Muscle layer of colon (tissue), 2 donors: Measurements from ENCODE around the gene C2CD3.

Experiments
- H3K27ac ChIP-seq: one replicate; pipeline ENCODE4 v1.7.0; 2013; ENCODE audit warnings: low read depth, mild to moderate bottlenecking, low read length, moderate library complexity
- H3K27me3 ChIP-seq, 2 donors: one replicate each; pipeline ENCODE4 v1.7.0; 2013; ENCODE audit warnings: low read length in 2 of 2, mild to moderate bottlenecking in 2 of 2; ENCODE audit not compliant: insufficient read depth in 2 of 2, control insufficient read depth in 1 of 2
- H3K36me3 ChIP-seq: one replicate; pipeline ENCODE4 v1.7.0; 2013; ENCODE audit warnings: mild to moderate bottlenecking, low read length; ENCODE audit not compliant: insufficient read depth
- H3K4me1 ChIP-seq: one replicate; pipeline ENCODE4 v1.7.0; 2013; ENCODE audit warnings: mild to moderate bottlenecking, low read length; ENCODE audit not compliant: insufficient read depth
- H3K4me3 ChIP-seq, 2 donors: one replicate each; pipeline ENCODE4 v1.7.0; 2013; ENCODE audit warnings: low read length in 2 of 2, low read depth in 1 of 2, mild to moderate bottlenecking in 1 of 2, moderate library complexity in 1 of 2
- H3K9ac ChIP-seq: one replicate; pipeline ENCODE4 v1.7.0; 2013; ENCODE audit warnings: low read length
- H3K9me3 ChIP-seq: one replicate; pipeline ENCODE4 v1.7.0; 2013; ENCODE audit warnings: mild to moderate bottlenecking, low read length
- donor health status: abdominal sarcoma.
- donor health status: Adenocarcinoma of cecum.

Gene C2CD3

DNA sequence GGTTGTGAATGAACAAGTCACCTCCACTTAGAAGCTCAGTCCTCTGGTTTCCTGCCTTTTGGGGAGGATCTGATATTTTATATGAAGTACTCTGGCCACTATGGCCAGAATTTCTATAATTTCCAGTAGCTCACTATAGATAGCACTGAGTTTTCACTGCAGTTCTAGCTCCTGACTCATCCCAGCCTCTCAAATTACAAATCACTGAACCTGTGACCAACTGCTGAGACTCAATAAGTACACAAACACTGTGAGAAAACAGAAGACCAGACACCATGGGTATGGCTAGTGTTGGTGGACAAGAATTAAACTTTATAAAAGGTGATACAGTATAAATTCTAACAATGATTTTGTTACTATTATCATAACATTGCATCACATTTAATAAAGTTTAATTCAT lies 114.9 kb downstream of the C2CD3 start:
- no peaks in the 10 kb centered on the region for H3K9me3 ChIP-seq
- no peak overlapping the region for H3K4me3 ChIP-seq
- H3K27ac ChIP-seq, result no peak overlapping the region

DNA sequence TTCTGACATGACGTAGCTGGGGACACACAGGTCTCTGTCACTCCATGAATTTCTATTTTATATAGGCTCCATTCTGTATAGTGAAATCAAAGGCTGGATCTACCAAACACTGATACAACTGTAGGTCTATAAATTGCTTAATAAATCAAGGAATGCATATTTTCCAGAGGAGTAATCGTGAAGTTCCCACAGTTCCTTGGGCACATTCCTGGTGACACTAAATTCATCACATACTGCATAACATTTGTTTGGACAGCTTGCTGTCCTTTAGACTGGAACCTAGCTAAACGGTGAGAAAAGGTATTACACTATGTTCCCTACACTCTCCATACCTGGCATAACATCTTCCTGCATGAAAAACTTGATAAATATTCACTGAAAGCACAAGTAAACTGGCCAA lies 120.3 kb downstream of the C2CD3 start:
- no peaks in the 10 kb centered on the region for H3K9me3 ChIP-seq
- H3K4me3 ChIP-seq, result no peak overlapping the region
- H3K36me3 ChIP-seq, result peaks cover 28% of the 10 kb centered on the region
- H3K27me3 ChIP-seq, result no peaks in the 10 kb centered on the region
- H3K4me1 ChIP-seq, result no peaks in the 10 kb centered on the region
- H3K27ac ChIP-seq, result no peak overlapping the region
- H3K9ac ChIP-seq, result no peak overlapping the region

More for the DNA sequence above, 114.9 kb downstream of the C2CD3 start:
- no peak overlapping the region for H3K9ac ChIP-seq
- H3K27me3 ChIP-seq, result no peaks in the 10 kb centered on the region
- H3K36me3 ChIP-seq, result peaks cover 11% of the 10 kb centered on the region
- no peaks in the 10 kb centered on the region for H3K4me1 ChIP-seq

DNA sequence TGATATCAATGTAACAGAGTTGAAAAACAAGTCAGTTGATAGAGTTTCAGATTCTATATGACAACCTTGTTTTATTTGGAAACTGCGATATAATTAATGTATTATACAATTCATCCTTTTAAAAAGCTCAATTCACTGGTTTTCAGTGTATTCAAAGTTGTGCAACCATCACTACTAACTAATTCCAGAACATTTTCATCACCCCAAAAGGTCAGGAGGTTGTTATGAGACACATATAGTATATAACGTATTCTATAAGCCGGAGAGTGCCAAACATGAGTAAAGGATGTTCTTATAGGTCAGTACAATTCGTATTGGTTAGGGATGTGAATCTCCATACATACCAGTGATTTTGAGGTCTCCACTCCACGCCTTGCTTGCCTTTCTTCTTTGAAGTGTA lies 121.8 kb downstream of the C2CD3 start:
- no peak overlapping the region for H3K9ac ChIP-seq

DNA sequence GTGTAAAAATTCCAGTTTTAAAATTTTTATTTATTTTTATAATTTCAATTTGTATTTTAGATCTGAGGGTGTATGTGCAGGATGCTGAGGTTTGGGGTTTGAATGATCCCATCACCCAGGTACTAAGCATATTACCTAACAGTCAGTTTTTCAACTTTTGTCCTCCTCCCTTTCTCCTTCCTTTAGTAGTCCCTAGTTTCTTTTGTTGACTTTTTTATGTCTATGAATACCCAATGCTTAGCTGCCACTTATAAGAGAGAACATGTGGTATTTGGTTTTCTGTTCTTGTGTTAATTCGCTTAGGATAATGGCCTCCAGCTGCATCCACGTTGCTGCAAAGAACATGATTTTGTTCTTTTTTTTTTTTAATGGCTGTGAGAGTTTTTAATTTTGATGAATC lies 126.3 kb downstream of the C2CD3 start:
- Histone ChIP-seq H3K27me3 (no peaks in the 10 kb centered on the region), H3K4me1 (no peaks in the 10 kb centered on the region), H3K4me3 (no peak overlapping the region), H3K36me3 (peaks cover 34% of the 10 kb centered on the region), H3K9ac (no peak overlapping the region), H3K27ac (no peak overlapping the region), H3K9me3 (no peaks in the 10 kb centered on the region)

More for the DNA sequence above, 121.8 kb downstream of the C2CD3 start:
- Histone ChIP-seq H3K9me3 (no peaks in the 10 kb centered on the region), H3K36me3 (peaks cover 26% of the 10 kb centered on the region), H3K4me3 (no peak overlapping the region), H3K27me3 (no peaks in the 10 kb centered on the region), H3K4me1 (no peaks in the 10 kb centered on the region), H3K27ac (no peak overlapping the region)

DNA sequence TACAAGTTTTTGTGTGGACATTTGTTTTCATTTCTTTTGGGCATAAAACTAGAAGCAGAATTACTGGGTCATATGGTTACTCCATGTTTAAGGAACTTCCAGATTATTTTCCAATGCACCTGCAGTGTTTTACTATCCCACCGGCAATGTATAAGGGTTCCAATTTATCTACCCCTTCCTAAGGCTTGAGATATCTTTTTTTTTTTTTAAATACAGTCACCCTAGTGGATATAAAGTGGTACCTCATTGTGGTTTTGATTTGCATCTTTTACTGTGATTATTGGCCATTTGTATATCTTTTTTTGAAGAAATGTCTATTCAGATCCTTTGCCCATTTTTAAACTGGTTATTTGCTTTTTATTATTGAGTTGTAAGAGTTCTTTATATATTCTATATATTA lies 127.4 kb downstream of the C2CD3 start:
- H3K9me3 ChIP-seq, result no peaks in the 10 kb centered on the region
- H3K9ac ChIP-seq, result no peak overlapping the region
- H3K36me3 ChIP-seq, result peaks cover 39% of the 10 kb centered on the region
- no peaks in the 10 kb centered on the region for H3K27me3 ChIP-seq
- no peaks in the 10 kb centered on the region for H3K4me1 ChIP-seq
- no peak overlapping the region for H3K27ac ChIP-seq
- no peak overlapping the region for H3K4me3 ChIP-seq

DNA sequence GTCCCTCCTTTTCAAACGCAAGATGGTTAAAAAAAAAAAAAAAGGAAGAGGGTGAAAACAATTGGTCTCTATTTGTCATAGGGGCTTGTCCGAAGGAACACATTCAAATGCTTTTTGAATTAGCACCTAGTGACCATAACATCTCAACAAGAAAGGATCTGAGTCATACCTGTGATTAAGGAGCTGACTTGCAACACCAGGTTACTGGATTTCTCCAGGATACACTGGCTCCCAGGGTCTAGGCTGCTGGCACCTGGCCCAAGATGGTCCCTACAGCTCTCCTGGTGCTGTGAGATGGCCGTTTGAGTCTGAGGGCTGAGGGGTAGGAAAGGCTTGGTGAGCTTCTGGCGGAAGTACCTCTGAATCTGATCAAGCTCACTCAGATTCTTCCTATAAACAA lies 133.5 kb downstream of the C2CD3 start:
- Histone ChIP-seq H3K9me3 (no peaks in the 10 kb centered on the region), H3K27ac (no peak overlapping the region), H3K4me3 (no peak overlapping the region), H3K36me3 (peaks cover 67% of the 10 kb centered on the region), H3K9ac (no peak overlapping the region), H3K4me1 (no peaks in the 10 kb centered on the region), H3K27me3 (no peaks in the 10 kb centered on the region)

DNA sequence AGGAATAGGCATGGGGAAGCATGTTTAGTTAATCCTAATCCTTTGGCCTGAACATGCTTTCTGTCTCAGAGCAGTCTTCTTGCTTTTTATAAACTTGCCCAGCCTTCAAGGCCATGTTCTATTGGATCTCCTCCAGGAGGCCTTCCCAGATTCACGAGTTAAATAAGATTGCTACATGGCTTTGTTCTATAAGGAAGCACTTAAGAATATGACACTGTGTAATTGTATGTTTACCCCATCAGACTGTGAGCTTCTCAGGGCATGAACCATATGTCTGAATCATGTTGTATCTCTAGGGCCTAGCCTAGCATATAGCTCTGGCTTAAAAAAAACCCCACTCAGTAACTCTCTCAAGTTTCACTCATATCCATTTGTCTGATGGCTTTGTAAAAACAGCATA lies 135.5 kb downstream of the C2CD3 start:
- Histone ChIP-seq H3K27me3 (no peaks in the 10 kb centered on the region), H3K4me1 (no peaks in the 10 kb centered on the region), H3K4me3 (no peak overlapping the region), H3K9me3 (no peaks in the 10 kb centered on the region), H3K9ac (no peak overlapping the region), H3K36me3 (peaks cover 61% of the 10 kb centered on the region), H3K27ac (no peak overlapping the region)

DNA sequence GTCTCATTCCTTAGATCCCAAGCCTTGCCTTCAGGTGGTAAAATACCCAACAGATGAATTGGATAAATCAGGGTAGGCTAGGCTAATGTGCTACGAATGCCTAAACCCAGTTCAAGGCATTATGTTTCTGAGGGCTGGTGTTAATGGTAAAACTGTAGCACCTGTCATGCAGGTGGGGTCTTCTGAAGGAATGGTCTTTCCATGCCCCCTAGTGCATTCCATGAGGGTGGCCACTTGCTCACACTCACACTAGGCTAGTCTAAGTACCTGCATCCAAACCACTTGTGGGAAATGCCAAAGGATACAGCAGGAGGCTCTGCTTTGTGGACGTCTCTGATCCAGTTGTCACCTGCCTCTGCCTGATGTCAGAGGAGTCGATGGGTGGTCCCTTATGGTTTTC lies 137.8 kb downstream of the C2CD3 start:
- Histone ChIP-seq H3K4me3 (no peak overlapping the region), H3K9ac (no peak overlapping the region), H3K9me3 (no peaks in the 10 kb centered on the region), H3K4me1 (no peaks in the 10 kb centered on the region), H3K36me3 (peaks cover 51% of the 10 kb centered on the region), H3K27ac (no peak overlapping the region), H3K27me3 (no peaks in the 10 kb centered on the region)

DNA sequence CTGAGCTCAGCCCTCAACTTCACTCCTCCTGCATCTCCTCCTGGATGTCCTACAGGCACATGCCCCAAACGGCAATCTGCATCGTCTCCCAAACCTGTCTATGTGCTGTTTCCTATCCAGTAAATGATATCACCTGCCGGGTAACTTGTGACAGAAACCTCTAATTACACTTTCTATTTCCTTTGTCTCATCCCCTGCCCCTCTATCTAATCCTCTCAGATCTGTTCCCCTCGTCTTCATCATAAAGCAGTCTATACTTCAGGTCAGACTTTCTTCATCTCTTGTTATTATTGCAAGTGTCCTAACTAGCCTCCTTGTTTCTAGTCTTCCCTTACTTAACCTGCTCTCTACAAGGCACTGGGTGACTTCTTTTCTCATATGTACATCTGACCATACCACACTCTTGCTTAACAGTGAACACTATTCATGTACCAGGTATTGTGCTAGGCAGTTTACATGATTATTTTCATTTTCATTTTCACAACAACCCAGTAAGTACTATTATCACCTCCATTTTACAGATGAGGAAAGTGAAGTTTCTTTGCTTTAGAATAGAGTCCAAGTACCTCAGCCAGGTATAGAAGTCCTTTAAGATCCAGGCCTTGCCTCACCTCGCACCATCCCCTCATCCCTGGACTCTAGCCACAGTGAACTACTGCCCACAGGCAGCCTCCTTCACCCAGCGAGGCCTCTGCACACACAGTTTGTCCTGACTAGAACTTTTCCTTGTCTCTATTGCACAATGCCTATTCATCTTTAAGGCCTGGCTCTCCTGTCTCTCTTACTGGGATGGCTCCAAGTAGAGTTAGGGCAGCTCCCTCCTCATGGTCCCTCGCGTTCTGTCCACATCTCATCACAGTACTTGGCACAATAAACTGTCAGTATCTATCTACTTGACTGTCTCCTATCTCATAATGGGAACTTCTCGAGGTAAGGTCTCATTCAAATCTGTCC lies 139.8 kb downstream of the C2CD3 start:
- H3K9me3 ChIP-seq, result no peaks in the 10 kb centered on the region
- no peaks in the 10 kb centered on the region for H3K27me3 ChIP-seq
- H3K4me1 ChIP-seq, result no peaks in the 10 kb centered on the region
- no peak overlapping the region for H3K27ac ChIP-seq
- peaks cover 34% of the 10 kb centered on the region for H3K36me3 ChIP-seq
- H3K9ac ChIP-seq, result no peak overlapping the region
- H3K4me3 ChIP-seq, result no peak overlapping the region

DNA sequence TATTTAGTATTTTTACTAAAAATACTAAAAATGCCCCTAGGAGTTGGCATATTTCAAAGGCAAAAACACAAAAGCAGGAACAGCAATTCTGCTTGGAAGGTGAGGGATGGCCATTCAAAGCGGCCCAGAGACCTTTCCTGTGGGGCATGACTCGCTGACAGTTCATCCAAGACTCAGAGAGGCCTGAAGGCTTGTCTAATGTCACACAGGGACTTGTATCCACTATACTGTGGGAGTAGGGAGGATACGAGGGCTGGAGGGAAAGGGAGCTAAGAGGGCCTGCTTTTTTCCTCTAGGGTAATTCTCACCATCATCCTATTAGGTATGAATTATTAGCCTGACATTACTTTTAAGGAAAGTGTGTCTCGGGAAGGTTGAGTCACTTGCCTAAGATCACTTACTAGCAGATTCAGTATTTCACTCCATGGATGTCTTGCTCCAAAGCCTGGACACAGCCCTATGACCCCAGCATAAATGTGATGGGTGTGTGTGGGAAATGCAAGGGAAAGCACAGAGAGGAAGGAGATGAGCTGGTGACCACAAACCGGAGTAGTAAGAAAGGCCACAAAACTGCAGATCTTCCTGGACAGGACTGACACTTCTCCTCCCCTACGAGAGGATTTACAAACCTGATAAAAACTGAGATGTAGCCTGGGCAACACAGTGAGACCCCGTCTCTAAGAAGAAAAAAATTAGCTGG lies 145.2 kb downstream of the C2CD3 start:
- Histone ChIP-seq H3K9ac (no peak overlapping the region), H3K36me3 (peaks cover 3% of the 10 kb centered on the region), H3K9me3 (no peaks in the 10 kb centered on the region), H3K27me3 (no peaks in the 10 kb centered on the region), H3K27ac (no peak overlapping the region), H3K4me3 (no peak overlapping the region), H3K4me1 (no peaks in the 10 kb centered on the region)

DNA sequence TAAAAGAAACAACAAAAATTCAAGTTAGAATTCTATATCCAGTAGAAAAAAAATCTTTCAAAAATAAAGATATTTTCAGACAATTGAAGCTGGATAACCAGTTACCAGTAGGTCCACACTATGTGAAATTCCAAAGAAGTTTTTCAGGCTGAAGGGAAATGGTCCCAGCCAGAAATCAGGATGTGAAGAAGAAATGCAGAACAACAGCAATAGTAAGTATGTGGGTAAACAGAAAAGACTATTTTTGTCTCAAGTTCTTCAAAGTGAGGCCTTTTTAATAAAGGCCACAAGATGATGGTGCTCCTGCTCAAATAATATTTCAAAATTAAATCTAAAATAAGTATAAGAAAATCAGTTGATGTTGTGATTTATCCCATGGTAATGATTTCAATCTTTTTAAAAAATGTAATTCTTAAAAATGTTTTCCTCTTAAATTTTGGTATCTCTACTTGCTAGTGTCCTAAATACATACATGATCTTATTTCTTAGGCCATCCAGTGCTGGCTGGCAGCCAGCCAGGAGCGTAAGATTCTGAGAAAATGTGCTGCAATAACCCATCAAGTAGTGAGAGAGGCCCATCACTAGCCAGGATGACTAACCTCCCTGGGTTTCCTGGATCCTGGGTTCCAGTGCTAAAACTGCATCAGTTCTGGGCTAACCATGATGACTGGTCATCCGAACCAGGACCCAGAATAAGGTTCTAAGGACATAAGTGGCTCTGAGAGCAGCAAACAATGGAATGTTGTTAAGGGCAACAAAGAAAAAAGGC lies 146.4 kb downstream of the C2CD3 start:
- Histone ChIP-seq H3K27me3 (no peaks in the 10 kb centered on the region), H3K4me3 (no peak overlapping the region), H3K36me3 (peaks cover 3% of the 10 kb centered on the region), H3K9me3 (no peaks in the 10 kb centered on the region), H3K27ac (no peak overlapping the region), H3K9ac (no peak overlapping the region), H3K4me1 (peaks cover 9% of the 10 kb centered on the region)
